GM18502 (cell line): ENCODE data around the gene DPH7.
"Not testable (repeated sequence)": the region's sequence is repeated elsewhere in the genome, so short reads cannot be mapped to it uniquely, and the experiment has no call there.

Source experiments
- ATAC-seq: cut with Tn5 transposase; IDR thresholded peaks from one replicate; pipeline ENCODE4 v1.9.1; 2021; ENCODE audit warnings: mild to moderate bottlenecking; ENCODE audit not compliant: unreplicated experiment, poor library complexity

DPH7 gene

DNA sequence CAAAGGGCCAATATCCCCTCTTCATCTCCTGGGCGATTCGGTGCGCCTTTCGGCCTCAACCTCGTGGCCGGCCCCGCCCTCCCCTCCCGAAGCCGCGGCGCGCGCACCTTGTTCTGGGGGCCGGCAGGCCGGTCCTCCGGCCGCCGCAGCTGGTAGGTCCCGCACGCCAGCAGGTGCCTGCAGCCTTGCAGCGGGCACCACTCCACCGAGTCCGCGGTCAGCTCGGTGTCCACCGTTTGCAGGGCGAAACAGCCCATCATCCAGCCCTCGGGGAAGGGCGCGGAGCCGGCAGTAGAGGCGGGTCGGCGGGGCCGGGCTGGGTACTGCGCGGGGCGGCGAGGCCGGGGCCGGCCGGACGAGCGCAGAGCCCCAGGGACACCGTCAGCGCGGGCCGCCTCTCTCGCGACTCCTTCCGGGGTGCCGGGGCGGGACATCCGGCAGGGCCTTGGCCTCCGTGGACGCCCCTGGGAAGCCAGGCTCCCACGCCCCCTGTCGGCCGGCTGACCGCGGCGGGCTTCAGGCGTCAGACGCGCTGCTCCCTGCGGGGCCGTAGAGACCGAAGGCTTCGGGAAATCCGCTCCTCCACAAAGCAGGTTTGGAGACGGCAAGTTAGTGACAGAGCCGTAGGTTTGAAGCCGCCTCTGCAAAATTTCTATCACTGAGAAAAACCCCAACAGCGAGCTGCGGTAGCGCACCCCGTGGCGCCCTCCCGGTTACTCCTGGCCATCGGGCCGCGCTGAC lies at the start of gene DPH7:
DPH7 (minus strand) TSS at position 408 of the 741 bp plus-strand sequence; CDS start at position 260, 148 bp downstream.
- peak; percentile 89 for ATAC-seq

DNA sequence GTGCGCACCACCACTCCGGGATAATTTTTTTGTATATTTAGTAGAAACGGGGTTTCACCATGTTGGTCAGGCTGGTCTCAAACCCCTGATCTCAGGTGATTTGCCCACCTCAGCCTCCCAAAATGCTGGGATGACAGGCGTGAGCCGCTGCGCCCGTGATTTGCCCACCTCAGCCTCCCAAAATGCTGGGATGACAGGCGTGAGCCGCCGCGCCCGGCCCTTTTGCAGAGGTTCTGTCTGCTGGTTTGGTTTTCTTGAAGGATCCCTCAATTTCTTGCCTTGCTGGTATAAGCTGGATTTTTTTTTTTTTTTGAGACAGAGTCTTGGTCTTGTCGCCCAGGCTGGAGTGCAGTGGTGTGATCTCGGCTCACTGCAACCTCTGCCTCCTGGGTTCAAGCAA lies 48.7 kb upstream of the DPH7 start:
- ATAC-seq, result not testable (repeated sequence)

DNA sequence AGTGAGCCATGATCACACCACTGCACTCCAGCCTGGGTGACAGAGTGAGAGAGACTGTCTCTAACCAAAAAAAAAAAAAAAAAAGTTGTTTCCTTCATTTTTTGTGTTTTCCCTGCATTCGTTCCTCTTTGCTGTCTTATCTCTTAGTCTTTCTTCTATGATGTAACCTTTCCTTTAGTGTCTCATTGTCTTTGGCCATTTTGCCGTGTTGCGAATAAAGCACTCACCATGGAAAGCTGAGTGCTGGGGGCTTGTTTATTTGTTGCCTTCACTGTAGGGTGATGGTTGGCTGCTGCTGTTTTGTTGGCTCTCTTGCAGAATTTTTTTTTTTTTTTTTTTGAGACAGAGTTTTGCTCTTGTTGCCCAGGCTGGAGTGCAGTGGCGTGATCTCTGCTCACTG lies 47.7 kb upstream of the DPH7 start:
- ATAC-seq, result no peak

DNA sequence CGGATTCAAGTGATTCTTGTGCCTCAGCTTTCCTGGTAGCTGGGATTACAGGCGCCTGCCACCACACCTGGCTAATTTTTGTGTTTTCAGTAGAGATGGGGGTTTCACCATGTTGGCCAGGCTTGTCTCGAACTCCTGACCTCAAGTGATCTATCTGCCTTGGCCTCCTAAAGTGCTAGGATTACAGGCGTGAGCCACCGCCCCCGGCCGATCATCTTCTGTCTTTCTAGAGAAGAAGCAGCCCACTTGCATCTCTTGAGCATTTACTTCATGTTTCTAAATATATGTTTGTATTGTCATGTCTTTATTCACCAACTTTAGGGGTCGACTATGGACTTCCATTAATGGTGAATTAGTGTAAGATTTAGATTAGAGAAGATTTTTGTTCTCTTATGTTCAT lies 43.5 kb upstream of the DPH7 start:
- ATAC-seq, result not testable (repeated sequence)

DNA sequence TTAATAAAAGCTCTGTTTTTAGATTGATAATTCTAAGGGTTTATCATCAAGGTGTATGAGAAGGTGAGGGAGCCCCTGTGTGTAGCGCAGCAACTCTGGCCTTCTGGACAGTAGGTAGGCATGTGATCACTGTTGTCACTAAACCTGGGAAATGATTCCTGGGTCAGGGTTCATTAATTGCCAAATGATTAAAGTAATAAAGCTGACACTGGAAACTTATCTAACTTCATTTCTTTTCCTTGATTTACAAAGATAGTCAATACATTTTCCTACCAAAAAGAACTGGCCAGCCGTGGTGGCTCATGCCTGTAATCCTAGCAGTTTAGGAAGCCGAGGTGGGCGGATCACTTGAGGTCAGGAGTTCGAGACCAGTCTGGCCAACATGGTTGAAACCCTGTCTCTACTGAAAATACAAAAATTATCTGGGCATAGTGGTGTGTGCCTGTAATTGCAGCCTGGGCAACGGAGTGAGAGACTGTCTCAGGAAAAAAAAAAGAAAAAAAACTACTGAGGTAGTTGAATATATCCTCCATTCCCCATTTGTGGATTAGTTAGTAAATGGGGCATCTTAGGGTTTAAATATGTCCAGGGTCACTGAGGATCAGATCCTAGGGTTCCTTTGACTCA lies 42.5 kb upstream of the DPH7 start:
- no peak for ATAC-seq

DNA sequence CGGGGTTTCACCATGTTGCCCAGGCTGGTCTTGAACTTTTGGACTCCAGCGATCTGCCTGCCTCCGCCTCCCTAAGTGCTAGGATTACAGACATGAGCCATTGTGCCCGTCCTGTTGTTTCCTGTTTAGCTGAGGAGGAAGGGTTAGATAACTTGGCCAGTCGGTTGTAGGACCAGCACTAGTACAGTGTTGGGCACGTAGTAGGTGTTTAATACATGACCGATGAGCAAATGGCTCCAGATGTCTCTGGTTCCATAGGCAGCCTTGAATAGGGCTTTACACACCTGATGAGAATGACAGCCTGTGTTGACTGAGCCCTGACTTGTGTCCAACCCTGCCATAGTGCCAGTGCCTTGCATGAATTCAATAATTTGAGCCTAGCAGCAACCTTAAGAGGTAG lies 41.9 kb upstream of the DPH7 start:
- ATAC-seq, result no peak

DNA sequence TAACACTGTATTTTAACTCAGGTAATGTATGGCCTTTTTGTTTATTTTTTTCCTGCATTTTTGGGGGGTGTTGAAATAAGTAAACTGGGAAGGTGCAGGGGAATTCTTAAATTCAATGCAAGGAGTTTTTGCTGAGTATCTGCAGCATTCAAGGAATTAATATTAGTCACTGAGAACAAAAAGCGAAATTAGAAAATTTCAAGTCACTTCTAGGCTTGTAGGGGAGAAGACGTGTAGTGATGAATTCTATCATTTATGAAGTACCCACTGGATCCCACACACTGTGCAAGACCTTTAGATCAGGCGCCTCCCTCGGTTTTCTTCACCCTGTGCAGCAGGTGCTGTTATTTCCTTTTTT lies 41.3 kb upstream of the DPH7 start:
- ATAC-seq, result no peak

DNA sequence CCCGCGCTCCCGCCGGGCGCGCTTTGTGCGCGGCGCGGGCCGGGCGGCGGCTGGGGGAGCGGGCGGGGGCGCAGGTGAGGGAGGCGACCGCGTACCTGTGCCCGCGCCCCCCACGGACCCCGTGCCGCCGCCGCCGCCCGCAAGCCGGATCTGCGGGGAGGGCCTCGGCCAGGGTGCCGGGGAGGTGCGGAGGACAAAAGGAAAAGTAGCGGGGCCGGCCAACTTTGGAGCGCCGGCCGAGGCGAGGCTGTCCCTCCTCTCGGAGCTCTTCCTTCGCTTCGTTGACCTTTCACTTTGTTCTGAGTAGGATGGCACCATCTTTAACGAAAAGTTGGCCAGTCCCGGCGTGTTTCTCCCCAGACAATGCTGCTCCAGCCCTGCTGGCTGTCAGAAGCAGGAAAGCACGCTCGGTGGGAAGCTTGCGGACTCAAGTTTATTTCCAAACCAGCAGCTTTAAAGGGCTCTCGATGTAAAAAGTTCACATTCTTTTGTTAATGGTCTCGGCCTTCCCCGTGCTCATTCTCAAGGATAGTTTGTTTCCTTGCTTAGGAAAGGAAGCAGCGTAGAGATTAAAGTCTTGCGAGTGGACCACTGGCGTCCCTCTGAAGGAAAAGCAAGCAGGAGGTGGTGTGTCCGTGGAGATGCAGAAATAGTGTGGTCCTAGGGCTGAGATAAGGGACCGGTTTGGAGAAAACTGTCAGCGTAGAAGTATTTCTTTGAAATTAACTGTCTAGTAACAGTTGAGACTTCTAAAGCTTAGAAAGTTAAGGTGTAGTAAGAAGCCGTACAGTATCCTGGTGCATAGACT lies 40.7 kb upstream of the DPH7 start:
- no peak for ATAC-seq

DNA sequence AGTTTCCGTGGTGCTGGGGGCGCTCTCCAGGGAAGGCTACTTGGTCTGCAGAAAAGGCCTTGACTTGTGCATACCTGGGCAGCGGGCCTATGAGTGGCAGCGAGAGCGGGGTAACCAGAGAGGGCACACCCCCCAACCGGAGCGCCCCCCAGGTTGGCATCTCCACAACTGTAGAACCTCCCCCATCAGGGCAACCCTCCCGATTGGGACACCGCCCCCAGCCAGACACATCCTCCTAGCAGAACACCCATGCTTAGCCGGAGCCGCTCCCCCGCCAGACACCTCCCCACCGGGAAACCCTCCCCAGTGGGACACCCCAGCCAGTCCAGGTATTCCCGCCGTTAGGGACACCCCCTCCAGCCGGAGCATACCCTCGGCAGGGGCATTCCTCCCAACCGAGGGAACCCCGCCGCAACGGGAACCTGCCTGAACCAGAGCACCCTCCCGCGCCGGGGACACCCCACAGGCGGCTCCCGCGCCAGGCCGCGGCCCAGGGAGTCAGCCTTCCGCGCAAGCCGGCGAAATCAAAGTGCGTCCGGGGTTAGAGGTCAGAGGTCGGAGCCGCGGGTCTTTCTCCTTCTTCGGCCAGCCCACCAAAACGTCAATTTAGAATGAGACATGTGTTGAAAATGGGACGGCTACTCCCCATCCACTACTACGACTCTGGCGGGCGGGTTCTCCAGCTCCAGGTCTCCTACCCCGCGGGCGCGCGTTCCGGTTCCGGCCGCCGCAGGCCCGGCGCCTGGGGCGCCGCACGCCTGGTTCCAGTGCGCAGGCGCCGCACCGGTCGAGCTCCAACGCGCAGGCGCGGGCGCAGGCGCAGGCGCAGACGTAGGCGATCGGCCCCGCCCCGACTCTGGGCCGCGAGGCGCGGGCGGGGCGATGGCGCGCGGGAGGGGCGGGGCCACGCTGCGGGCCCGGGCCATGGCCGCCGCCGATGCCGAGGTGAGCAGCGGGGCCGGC lies 39.7 kb upstream of the DPH7 start, which contains the start of gene EHMT1:
EHMT1 (plus strand) TSS at position 901 of the 963 bp plus-strand sequence; CDS start at position 925, 24 bp downstream.
- ATAC-seq, result peak; percentile 71

DNA sequence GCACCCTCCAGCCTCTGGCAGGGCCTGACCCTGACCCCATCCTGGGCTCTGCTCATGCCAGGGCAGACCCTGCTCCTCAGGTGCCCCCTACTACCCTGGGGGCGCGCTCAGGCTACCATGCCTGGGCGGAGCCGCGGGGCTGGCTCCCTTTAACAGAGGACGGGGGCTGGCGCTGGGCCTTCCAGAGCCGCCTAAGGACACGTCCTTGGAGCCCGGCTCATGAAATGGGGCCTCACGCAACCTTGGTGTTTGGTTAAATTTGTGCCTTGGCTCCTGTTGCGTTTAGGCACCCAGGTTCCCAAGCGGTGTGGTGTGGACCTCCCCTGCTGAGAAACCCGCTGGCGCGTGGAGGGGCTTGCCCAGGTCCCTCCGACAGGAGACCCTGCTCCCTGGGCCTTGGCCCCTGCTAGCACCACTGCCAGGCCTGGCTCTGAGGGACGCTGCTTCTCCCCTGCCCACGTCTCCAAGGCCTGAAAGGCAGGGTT lies 36.7 kb upstream of the DPH7 start:
- no peak for ATAC-seq

DNA sequence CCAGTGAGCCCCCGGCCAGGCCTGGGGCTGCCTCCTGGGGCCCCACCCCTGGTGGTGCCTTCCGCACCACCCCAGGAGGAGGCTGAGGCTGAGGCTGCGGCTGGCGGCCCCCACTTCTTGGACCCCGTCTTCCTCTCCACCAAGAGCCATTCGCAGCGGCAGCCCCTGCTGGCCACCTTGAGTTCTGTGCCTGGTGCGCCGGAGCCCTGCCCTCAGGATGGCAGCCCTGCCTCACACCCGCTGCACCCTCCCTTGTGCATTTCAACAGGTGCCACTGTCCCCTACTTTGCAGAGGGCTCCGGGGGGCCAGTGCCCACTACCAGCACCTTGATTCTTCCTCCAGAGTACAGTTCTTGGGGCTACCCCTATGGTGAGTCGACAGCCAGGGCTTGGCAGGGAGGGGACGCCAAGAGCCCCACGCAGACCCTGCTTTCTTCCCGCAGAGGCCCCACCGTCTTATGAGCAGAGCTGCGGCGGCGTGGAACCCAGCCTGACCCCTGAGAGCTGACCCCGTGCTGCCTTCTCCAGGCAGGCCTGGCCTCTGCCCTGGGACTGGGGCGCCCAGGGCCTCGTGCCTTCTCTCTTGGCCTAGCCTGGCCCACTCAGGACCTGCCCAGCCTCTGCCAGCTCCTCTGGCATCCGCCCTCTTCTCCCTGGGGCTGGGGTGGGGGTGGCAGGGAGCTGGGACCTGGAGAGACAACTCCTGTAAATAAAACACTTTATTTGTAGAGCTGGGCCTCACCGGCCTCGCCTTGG lies 36.1 kb upstream of the DPH7 start:
- no peak for ATAC-seq

DNA sequence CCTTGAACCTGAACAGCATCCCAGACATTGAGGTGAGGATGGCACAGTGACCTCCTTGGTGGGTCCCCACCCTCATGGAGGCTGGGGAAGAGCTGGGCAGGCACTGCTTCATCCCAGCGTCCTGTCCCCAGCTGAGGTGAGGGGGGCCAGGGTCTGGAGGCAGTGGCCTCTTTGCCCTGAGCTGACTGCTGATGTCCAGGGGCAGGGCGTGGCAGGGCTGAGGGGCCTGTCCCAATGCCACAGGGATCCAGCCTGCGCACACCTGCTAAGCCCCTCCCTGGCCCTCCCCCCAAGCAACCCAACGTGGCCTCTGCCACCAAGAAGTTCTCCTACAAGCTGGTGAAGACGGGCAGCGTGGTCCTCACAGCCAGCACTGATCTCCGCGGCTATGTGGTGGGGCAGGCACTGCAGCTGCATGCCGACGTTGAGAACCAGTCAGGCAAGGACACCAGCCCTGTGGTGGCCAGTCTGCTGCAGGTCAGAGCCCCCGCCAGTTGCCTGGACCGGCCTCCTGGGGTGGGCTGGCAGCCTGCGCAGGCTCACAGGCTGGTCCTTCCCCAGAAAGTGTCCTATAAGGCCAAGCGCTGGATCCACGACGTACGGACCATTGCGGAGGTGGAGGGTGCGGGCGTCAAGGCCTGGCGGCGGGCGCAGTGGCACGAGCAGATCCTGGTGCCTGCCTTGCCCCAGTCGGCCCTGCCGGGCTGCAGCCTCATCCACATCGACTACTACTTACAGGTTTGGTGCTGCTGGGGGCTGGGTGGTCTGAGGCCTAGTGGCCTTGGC lies 35.2 kb upstream of the DPH7 start:
- ATAC-seq, result no peak

DNA sequence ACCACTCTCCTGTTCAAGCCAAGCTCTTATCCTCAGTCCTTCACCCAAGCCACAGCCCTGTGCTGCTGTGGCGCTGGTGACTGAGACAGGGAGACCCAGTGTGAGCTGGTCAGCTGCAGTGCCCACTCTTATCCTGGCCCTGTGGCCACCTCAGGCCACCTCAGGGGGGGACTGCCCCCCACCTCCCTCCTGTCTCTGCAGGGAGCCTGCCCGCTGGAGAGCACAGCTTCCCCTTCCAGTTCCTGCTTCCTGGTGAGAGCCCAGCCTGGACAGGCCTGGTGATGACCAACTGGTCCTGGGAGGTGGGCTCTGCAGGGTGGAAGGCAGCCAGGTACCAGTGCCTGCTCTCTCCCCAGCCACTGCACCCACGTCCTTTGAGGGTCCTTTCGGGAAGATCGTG lies 34.5 kb upstream of the DPH7 start:
- ATAC-seq, result no peak

DNA sequence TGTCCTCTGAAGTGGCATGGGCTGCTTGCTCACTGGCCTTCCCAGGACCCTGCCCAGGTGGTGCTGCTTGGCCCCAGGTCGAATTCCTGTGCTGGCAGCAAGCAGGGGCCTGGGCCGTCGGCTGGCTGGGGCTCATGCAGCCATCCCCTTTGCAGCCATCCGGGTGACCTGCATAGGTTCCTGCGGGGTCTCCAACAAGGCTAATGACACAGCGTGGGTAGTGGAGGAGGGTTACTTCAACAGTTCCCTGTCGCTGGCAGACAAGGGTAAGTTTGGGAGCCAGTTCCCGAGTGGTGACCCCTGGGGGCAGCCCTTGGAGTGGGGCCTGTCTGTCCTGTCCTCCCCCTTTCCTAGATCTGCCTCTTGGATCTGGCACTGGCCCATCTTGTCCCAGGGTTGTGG lies 34.0 kb upstream of the DPH7 start:
- ATAC-seq, result no peak

DNA sequence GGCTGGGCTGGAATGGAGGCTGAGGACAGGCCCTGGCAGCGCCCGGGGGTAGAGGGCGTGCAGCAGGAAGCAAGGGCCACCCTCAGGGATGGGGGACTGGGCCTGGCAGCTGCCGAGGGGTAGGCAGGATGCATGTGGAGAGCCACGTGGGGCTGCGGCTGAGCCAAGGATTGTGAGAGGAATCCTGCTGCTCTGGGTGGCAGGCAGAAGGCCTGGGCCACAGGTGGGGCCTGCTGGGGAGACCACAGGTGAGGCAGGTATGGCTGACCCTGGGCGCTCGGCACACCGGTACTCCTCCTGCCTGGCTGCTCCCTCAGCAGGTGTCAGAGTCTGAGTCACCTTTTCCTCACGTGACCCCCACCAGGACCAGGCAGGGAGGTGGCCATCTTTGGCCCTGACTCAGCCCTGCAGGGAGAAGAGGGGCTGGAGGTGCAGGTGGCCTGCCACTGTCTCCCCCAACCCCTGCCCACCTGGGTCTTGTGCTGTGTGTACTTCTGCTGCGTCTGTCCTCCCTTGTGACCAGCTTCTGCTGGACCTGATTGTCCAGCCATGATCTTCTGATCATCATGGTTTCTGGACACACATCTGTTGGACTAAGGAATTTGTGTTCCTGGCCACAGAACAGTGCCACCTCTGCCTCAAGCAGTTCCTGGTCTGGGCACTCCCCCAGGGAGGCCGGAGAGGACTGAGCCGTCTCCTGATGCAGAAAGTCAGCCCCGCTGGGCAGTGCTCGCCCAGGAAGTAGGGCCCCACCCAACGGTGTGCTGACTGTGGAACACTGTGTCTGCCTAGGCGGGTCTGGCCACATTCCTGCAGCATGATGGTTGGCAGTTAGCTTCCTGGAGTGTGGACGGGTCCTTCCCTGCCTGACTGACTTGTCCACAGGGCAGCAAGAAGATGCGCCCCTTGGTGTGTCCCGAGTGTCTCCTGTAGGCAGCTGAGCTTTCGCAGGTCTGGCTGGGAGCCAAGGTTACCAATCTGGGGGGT lies 33.2 kb upstream of the DPH7 start:
- no peak for ATAC-seq

DNA sequence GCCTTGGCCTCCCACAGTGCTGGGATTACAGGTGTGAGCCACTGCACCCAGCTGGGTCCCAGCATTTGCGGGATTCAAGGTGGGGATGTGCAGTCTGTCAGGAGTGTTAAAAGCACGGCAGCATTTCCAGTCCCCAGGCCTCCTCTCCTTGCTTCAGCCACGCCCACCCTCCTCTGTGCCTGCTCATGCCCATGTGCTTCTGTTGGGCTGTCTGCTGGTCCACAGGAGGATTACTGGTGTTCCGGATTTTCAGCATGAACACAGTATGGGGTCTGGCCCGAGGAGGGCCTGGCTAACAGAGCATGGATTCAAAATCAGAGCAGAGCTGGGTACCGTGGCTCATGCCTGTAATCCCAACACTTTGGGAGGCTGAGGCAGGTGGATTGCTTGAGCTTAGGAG lies 32.2 kb upstream of the DPH7 start:
- no peak for ATAC-seq

DNA sequence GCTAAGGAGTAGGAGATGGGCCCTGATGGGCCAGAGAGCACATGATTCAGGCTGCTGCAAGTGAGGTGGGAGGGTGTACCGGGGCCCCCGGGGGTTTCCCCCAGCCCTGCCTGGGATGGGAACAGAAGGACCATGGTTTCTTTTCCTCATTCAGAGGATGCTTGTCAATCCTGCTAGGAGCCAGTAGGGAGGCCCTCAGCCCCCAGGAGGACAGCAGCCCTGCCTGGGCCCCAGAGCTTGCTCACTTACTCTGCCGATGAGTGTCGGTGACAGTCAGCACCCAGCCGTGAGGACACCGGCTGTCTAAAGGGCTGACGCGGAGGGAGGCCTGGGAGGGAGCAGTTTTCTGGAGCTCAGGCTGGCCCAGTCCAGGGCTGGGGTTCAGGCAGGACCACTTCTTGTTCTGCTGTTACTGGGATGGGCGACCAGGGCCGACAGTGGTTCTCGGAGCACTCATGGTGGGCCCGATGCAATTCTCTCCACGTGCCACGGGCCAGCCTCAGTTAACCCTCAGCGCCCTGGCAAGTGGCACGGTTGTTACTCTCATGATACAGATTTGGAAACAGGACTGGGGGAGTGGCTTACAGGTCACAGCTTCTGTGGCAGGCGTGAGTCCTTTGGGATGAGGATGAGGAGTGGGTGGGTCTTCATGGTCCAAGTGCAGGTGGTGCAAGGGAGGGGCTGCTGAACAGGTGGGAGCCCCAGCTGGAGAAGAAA lies 28.6 kb upstream of the DPH7 start:
- no peak for ATAC-seq
